HFF-Myc (cell line): ENCODE measurements around the gene PIK3C2A.

Experiments used
- DNase-seq: peaks from one replicate; pipeline ENCODE4 v3.0.0-alpha.2; 2011; ENCODE audit warnings: low read depth; ENCODE audit errors: extremely low read depth
- H3K4me3 ChIP-seq: replicated peaks from 2 replicates; pipeline ENCODE4 v1.5.1; 2011; ENCODE audit warnings: low read depth, mild to moderate bottlenecking, control low read depth, low read length
- CTCF ChIP-seq: IDR thresholded peaks from 2 replicates; pipeline ENCODE4 v1.5.1; 2012; ENCODE audit warnings: mild to moderate bottlenecking, low read depth, low read length, control low read depth; ENCODE audit errors: missing control alignments

PIK3C2A gene

GRCh38 chr11:17224727-17225126 is 16.9 kb upstream of the PIK3C2A start:
- no peak for TF ChIP-seq CTCF
- H3K4me3 ChIP-seq, result no peak overlapping the region
- no peak for DNase-seq

- no peak overlapping the region for H3K4me3 ChIP-seq
- no peak for DNase-seq
- TF ChIP-seq CTCF, result no peak
Observed at GRCh38 chr11:17221968-17222367, 14.2 kb upstream of the PIK3C2A start.

GRCh38 chr11:17219016-17219415 is 11.2 kb upstream of the PIK3C2A start:
- DNase-seq, result no peak
- no peak overlapping the region for H3K4me3 ChIP-seq
- no peak for TF ChIP-seq CTCF

GRCh38 chr11:17218403-17218802 is 10.6 kb upstream of the PIK3C2A start:
- no peak for TF ChIP-seq CTCF
- no peak for DNase-seq
- H3K4me3 ChIP-seq, result no peak overlapping the region

- DNase-seq, result no peak
- H3K4me3 ChIP-seq, result no peak overlapping the region
- no peak for TF ChIP-seq CTCF
Observed at GRCh38 chr11:17217401-17217800, 9.6 kb upstream of the PIK3C2A start.

GRCh38 chr11:17214338-17214737 is 6.6 kb upstream of the PIK3C2A start:
- DNase-seq, result no peak
- no peak overlapping the region for H3K4me3 ChIP-seq
- TF ChIP-seq CTCF, result no peak

- H3K4me3 ChIP-seq, result no peak overlapping the region
- DNase-seq, result no peak
Observed at GRCh38 chr11:17211286-17211685, 3.5 kb upstream of the PIK3C2A start.

More at GRCh38 chr11:17211286-17211685, 3.5 kb upstream of the PIK3C2A start:
- no peak for TF ChIP-seq CTCF
